GM19240 (cell line): Measurements from ENCODE around the gene EIPR1.

Experiments
- DNase-seq: peaks from one replicate; pipeline ENCODE4 v3.0.0; 2011; ENCODE audit warnings: low spot score; ENCODE audit not compliant: insufficient read length

EIPR1 gene

GRCh38 chr2:3178578-3179031 is 199.0 kb downstream of the EIPR1 start:
- no peak for DNase-seq

GRCh38 chr2:3177891-3178577 is 199.6 kb downstream of the EIPR1 start:
- DNase-seq: no peak

GRCh38 chr2:3176869-3177255 is 200.8 kb downstream of the EIPR1 start:
- DNase-seq: no peak

- DNase-seq: no peak
These were observed 201.3 kb downstream of the EIPR1 start for GRCh38 chr2:3176071-3176868.

- DNase-seq: no peak
These were observed 202.1 kb downstream of the EIPR1 start for GRCh38 chr2:3175568-3175955.

GRCh38 chr2:3174626-3175567 is 202.7 kb downstream of the EIPR1 start:
- DNase-seq: no peak

- no peak for DNase-seq
These were observed 204.6 kb downstream of the EIPR1 start for GRCh38 chr2:3173031-3173430.

GRCh38 chr2:3172265-3172935 is 205.2 kb downstream of the EIPR1 start:
- no peak for DNase-seq

- DNase-seq: no peak
These were observed 205.9 kb downstream of the EIPR1 start for GRCh38 chr2:3171564-3172264.

GRCh38 chr2:3170792-3171455 is 206.7 kb downstream of the EIPR1 start:
- no peak for DNase-seq

GRCh38 chr2:3169106-3169870 is 208.3 kb downstream of the EIPR1 start:
- no peak for DNase-seq

GRCh38 chr2:3168230-3168891 is 209.3 kb downstream of the EIPR1 start:
- no peak for DNase-seq

- DNase-seq: no peak
These were observed 214.2 kb downstream of the EIPR1 start for GRCh38 chr2:3163401-3163800.

- no peak for DNase-seq
These were observed 215.1 kb downstream of the EIPR1 start for GRCh38 chr2:3162442-3163077.

- DNase-seq: no peak
These were observed 216.8 kb downstream of the EIPR1 start for GRCh38 chr2:3160751-3161330.

GRCh38 chr2:3159782-3160545 is 217.7 kb downstream of the EIPR1 start:
- no peak for DNase-seq

- DNase-seq: no peak
These were observed 222.9 kb downstream of the EIPR1 start for GRCh38 chr2:3154700-3155099.
